ENCODE results near the gene MACROD2.

GRCh38 chr20:15561707-15562404 lies 1566.5 kb downstream of the MACROD2 start:
- no peak for TF ChIP-seq CTCF (IDR thresholded peaks at IDR 0.05)
- no peak for TF ChIP-seq EP300 (IDR thresholded peaks at IDR 0.05)
- TF ChIP-seq POLR2A (IDR thresholded peaks at IDR 0.05) = no peak

Measured in ovary (tissue), 3 donors.